ENCODE results near the gene SLC26A2.
A peak's percentile ranks its signal among the peaks of the same experiment; 100 is the strongest.

SLC26A2 gene

GRCh38 chr5:150000256-150000989 lies 39.9 kb downstream of the SLC26A2 start, which contains the start of the genes HMGXB3 and TIGD6:
Gene HMGXB3, plus strand, starts transcription at chr5:150000739. Its CDS starts 4,114 bp downstream, at chr5:150004853.
Gene TIGD6, minus strand, starts transcription at chr5:150000654. Its CDS starts 4,306 bp downstream, at chr5:149996348.
- peak within 1 kb of the TSS; percentile 88 for H3K4me3 ChIP-seq (ENCODE audit: low read depth, low read length)
- no peak for TF ChIP-seq CTCF (IDR thresholded peaks at IDR 0.05; ENCODE audit: low read depth, low read length, missing control alignments)
- in situ Hi-C loops (cut with HindIII; ENCODE audit: low sequenced_read_pairs), result loop anchor here (10.0 kb wide), 1 partner anchor 56 kb away; the partner anchor contains the start of gene PDE6A
- peak; percentile 88 for DNase-seq (ENCODE audit: low read depth)

- in situ Hi-C loops (cut with HindIII; ENCODE audit: low sequenced_read_pairs), result loop anchor here (10.0 kb wide), 1 partner anchor 56 kb away; the partner anchor contains the start of gene PDE6A
- no peak for DNase-seq (ENCODE audit: low read depth)
- peak overlapping the region; percentile 88 for H3K4me3 ChIP-seq (ENCODE audit: low read depth, low read length)
- TF ChIP-seq CTCF (IDR thresholded peaks at IDR 0.05; ENCODE audit: low read depth, low read length, missing control alignments), result no peak
These were observed 40.6 kb downstream of the SLC26A2 start for GRCh38 chr5:150000990-150001659.

GRCh38 chr5:150001660-150002486 lies 41.3 kb downstream of the SLC26A2 start:
- in situ Hi-C loops (cut with HindIII; ENCODE audit: low sequenced_read_pairs), result loop anchor here (10.0 kb wide), 1 partner anchor 57 kb away; the partner anchor contains the start of gene PDE6A
- peak overlapping the region; percentile 88 for H3K4me3 ChIP-seq (ENCODE audit: low read depth, low read length)
- TF ChIP-seq CTCF (IDR thresholded peaks at IDR 0.05; ENCODE audit: low read depth, low read length, missing control alignments), result peak; percentile 79
- DNase-seq (ENCODE audit: low read depth), result peak; percentile 41

- in situ Hi-C loops (cut with HindIII; ENCODE audit: low sequenced_read_pairs), result loop anchor here (10.0 kb wide), 1 partner anchor 62 kb away; the partner anchor contains the start of gene PDE6A
- no peak for DNase-seq (ENCODE audit: low read depth)
- no peak for TF ChIP-seq CTCF (IDR thresholded peaks at IDR 0.05; ENCODE audit: low read depth, low read length, missing control alignments)
- H3K4me3 ChIP-seq (ENCODE audit: low read depth, low read length), result no peak overlapping the region
These were observed 45.8 kb downstream of the SLC26A2 start for GRCh38 chr5:150006318-150006717.

GRCh38 chr5:150007050-150007449 lies 46.5 kb downstream of the SLC26A2 start:
- no peak overlapping the region for H3K4me3 ChIP-seq (ENCODE audit: low read depth, low read length)
- TF ChIP-seq CTCF (IDR thresholded peaks at IDR 0.05; ENCODE audit: low read depth, low read length, missing control alignments), result no peak
- no peak for DNase-seq (ENCODE audit: low read depth)
- in situ Hi-C loops (cut with HindIII; ENCODE audit: low sequenced_read_pairs), result loop anchor here (10.0 kb wide), 1 partner anchor 62 kb away; the partner anchor contains the start of gene PDE6A

Data from astrocyte of the cerebellum (primary cell).